Hepatocyte (in vitro differentiated cells): ENCODE results near the gene FGF1. TPM values are rescaled to one million over a fixed set of nuclear protein-coding genes. Genes with fewer than 3 reads are reported as not detected.

Source experiments
- DNase-seq: peaks from one replicate; pipeline ENCODE4 v3.0.0-alpha.2; 2016; ENCODE audit warnings: low spot score
- H2AFZ ChIP-seq: fragments of 200-600 bp; sonication (generic); 2 replicates; pipeline ENCODE4 v1.6.0; 2016; ENCODE audit warnings: antibody characterized with exemption, mild to moderate bottlenecking
- H3K27ac ChIP-seq: fragments of 200-600 bp; sonication (generic); 2 replicates; pipeline ENCODE4 v1.5.1; 2016; ENCODE audit warnings: mild to moderate bottlenecking
- H3K27me3 ChIP-seq: fragments of 200-600 bp; sonication (generic); 2 replicates; pipeline ENCODE4 v1.6.1; 2016
- H3K36me3 ChIP-seq: fragments of 200-600 bp; sonication (generic); replicated peaks from 2 replicates; pipeline ENCODE4 v1.5.1; 2016; ENCODE audit warnings: low read depth; ENCODE audit not compliant: insufficient read depth
- H3K4me1 ChIP-seq: fragments of 200-600 bp; sonication (generic); 2 replicates; pipeline ENCODE4 v1.5.1; 2016; ENCODE audit warnings: mild to moderate bottlenecking, moderate library complexity; ENCODE audit not compliant: insufficient read depth
- H3K4me2 ChIP-seq: fragments of 200-600 bp; sonication (generic); 2 replicates; pipeline ENCODE4 v1.6.0; 2016
- H3K4me3 ChIP-seq: fragments of 200-600 bp; sonication (generic); 2 replicates; pipeline ENCODE4 v1.5.1; 2016; ENCODE audit warnings: mild to moderate bottlenecking
- H3K79me2 ChIP-seq: fragments of 200-600 bp; sonication (generic); 2 replicates; pipeline ENCODE4 v1.6.0; 2017; ENCODE audit warnings: mild to moderate bottlenecking
- H3K9me2 ChIP-seq: fragments of 200-600 bp; sonication (generic); replicated peaks from 2 replicates; pipeline ENCODE4 v1.6.0; 2017; ENCODE audit warnings: mild to moderate bottlenecking; ENCODE audit not compliant: insufficient read depth
- H3K9me3 ChIP-seq: fragments of 200-600 bp; sonication (generic); 2 replicates; pipeline ENCODE4 v1.5.1; 2016; ENCODE audit warnings: low read depth, mild to moderate bottlenecking
- H4K20me1 ChIP-seq: fragments of 200-600 bp; sonication (generic); 2 replicates; pipeline ENCODE4 v1.6.0; 2016; ENCODE audit warnings: mild to moderate bottlenecking; ENCODE audit not compliant: insufficient read depth, poor library complexity, severe bottlenecking
- EZH2 ChIP-seq: fragments of 200-600 bp; sonication (generic); IDR thresholded peaks from 2 replicates; pipeline ENCODE4 v1.6.1; 2016; ENCODE audit warnings: antibody characterized with exemption, mild to moderate bottlenecking, borderline replicate concordance
- EZH2phosphoT487 ChIP-seq: fragments of 200-600 bp; sonication (generic); IDR thresholded peaks from one replicate; pipeline ENCODE4 v1.6.1; 2018; ENCODE audit warnings: antibody characterized with exemption, mild to moderate bottlenecking, low read depth, moderate library complexity; ENCODE audit not compliant: unreplicated experiment, severe bottlenecking
- WGBS: methylation state at CpG from one replicate; pipeline ENCODE4 v1.1.6; 2016; ENCODE audit warnings: low lambda C conversion rate; ENCODE audit errors: missing lambda C conversion rate; 5-methylcytosine and 5-hydroxymethylcytosine counted together
- polyA plus RNA-seq: library from polyadenylated mRNA; unstranded; fragments of >200 nt; fragmentation: Nextera tagmentation; extraction: Ambion mirVana; gene quantifications from 2 replicates; pipeline ENCODE4 v1.2.1, GENCODE V29; 2016
- total RNA-seq: library from RNA; depleted of rRNA; stranded (reverse); fragments of >200 nt; gene quantifications from 2 replicates; pipeline ENCODE4 v1.2.3, GENCODE V29; 2014
- TF ChIP-seq, protein P1 (sequence below): fragments of 200-600 bp; sonication (generic); IDR thresholded peaks from 2 replicates; pipeline ENCODE4 v1.5.1; 2016; ENCODE audit warnings: antibody characterized with exemption, mild to moderate bottlenecking; ENCODE audit not compliant: poor library complexity

The FGF1 gene
- total and polyA plus RNA-seq, 2 experiments from 2014 or later = 0.23 to 0.27 TPM

DNA sequence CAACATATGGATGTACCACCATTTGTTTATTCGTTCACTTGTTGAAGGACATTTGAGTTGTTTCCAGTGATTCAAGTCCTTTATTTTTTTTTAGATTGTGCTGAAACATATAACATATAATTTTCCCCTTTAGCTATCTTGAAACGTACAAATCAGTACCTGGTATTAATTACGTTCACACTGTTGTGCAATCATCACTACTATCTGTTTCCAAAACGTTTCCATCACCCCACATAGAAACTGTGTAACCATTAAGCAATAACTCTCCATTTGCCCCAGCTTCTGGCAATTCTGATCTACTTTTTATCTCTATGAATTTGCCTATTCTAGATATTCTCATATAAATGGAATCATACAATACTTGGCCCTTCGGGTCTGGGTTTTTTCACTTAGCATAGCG is 116.0 kb downstream of the FGF1 start:
- Histone ChIP-seq H3K36me3 (no peaks in the 10 kb centered on the region), H3K4me3 (no peak overlapping the region), H3K4me1 (peaks cover 15% of the 10 kb centered on the region), H3K27me3 (no peaks in the 10 kb centered on the region), H3K27ac (no peak overlapping the region), H3K9me2 (no peaks in the 10 kb centered on the region), H4K20me1 (no peaks in the 10 kb centered on the region), H3K9me3 (no peaks in the 10 kb centered on the region), H2AFZ (no peak overlapping the region), H3K4me2 (no peak overlapping the region), H3K79me2 (no peaks in the 10 kb centered on the region)
- no peak for TF ChIP-seq EZH2
- TF ChIP-seq, protein P1, sequence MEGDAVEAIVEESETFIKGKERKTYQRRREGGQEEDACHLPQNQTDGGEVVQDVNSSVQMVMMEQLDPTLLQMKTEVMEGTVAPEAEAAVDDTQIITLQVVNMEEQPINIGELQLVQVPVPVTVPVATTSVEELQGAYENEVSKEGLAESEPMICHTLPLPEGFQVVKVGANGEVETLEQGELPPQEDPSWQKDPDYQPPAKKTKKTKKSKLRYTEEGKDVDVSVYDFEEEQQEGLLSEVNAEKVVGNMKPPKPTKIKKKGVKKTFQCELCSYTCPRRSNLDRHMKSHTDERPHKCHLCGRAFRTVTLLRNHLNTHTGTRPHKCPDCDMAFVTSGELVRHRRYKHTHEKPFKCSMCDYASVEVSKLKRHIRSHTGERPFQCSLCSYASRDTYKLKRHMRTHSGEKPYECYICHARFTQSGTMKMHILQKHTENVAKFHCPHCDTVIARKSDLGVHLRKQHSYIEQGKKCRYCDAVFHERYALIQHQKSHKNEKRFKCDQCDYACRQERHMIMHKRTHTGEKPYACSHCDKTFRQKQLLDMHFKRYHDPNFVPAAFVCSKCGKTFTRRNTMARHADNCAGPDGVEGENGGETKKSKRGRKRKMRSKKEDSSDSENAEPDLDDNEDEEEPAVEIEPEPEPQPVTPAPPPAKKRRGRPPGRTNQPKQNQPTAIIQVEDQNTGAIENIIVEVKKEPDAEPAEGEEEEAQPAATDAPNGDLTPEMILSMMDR = no peak
- no peak for TF ChIP-seq EZH2phosphoT487
- WGBS = 88% methylated on average over 6 of the region's 6 CpGs
- no peak for DNase-seq

DNA sequence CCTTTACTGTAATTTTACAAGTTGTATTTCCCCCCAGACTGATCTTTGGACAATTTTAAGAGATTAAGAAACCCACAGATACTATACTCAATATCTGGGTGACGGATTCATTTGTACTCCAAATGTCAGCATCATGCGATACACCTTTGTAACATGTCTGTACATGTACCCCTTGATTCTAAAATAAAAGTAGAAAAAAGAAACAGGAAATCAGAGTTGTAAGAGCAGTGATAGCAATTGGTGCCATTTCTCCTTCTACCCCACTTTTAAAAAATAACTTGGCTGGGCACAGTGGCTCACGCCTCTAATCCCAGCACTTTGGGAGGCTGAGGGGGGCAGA is 116.9 kb downstream of the FGF1 start:
- no peaks in the 10 kb centered on the region for H4K20me1 ChIP-seq
- H3K4me2 ChIP-seq = no peak overlapping the region
- 85% methylated on average over 3 of the region's 3 CpGs for WGBS
- H3K9me3 ChIP-seq = no peaks in the 10 kb centered on the region
- H3K79me2 ChIP-seq = no peaks in the 10 kb centered on the region
- H2AFZ ChIP-seq = no peak overlapping the region
- no peak for DNase-seq
- no peaks in the 10 kb centered on the region for H3K27me3 ChIP-seq
- no peak overlapping the region for H3K4me3 ChIP-seq
- no peaks in the 10 kb centered on the region for H3K36me3 ChIP-seq
- peak overlapping the region; percentile 26 for H3K27ac ChIP-seq
- TF ChIP-seq, protein P1 = no peak
- TF ChIP-seq EZH2phosphoT487 (no peak), EZH2 (no peak)
- peaks cover 15% of the 10 kb centered on the region for H3K4me1 ChIP-seq
- H3K9me2 ChIP-seq = no peaks in the 10 kb centered on the region

DNA sequence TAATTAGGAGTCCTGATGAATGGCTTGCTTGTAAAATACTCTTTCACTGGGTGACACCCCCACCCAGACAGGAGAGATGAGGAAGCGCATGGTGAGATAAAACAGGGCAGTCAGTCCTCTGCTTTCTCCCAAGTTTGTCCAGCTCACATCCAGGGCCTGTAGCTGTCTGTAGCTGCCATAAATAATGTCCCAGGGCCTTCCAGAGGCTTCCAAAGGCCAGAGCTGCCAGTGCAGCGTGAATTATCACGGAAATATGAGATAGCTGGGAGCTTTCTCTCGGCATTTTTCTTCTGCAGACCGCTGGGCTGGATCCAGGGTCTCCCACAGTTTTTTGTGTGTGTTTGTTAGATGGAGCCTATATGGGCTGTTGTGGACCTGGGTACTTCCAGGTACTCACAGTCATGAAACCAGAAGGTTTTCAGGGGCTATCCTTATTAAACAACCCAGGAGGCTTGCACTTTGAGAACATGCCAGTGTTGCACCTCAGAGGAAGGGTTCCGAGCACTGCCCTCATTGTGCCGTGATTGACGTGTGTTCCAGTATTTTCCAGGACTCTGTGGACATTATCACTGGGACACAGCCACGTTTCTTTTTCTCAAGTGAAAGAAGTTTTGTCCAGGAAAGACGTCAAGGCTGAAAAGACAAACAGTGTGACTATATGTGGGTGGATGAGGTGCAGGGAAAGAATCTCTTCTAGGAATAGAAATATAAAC is 117.5 kb downstream of the FGF1 start:
- no peaks in the 10 kb centered on the region for H4K20me1 ChIP-seq
- no peaks in the 10 kb centered on the region for H3K79me2 ChIP-seq
- no peaks in the 10 kb centered on the region for H3K36me3 ChIP-seq
- no peak overlapping the region for H3K4me2 ChIP-seq
- H3K27ac ChIP-seq = peak overlapping the region; percentile 26
- no peaks in the 10 kb centered on the region for H3K9me2 ChIP-seq
- H3K4me1 ChIP-seq = peaks cover 14% of the 10 kb centered on the region
- no peaks in the 10 kb centered on the region for H3K27me3 ChIP-seq
- H3K9me3 ChIP-seq = no peaks in the 10 kb centered on the region
- WGBS = 57% methylated on average over 10 of the region's 10 CpGs
- peak; percentile 40 for DNase-seq
- no peak overlapping the region for H2AFZ ChIP-seq
- H3K4me3 ChIP-seq = no peak overlapping the region
- TF ChIP-seq EZH2 (no peak), EZH2phosphoT487 (no peak)
- TF ChIP-seq, protein P1 = no peak
